Mesendoderm (in vitro differentiated cells): ENCODE data around the gene CDC16.

ENCODE experiments used
- DNase-seq: peaks from one replicate; pipeline ENCODE4 v3.0.0; 2013
- H2AK5ac ChIP-seq: 2 replicates; pipeline ENCODE4 v1.6.1; 2013; ENCODE audit warnings: low read length, inconsistent platforms
- H2BK120ac ChIP-seq: 2 replicates; pipeline ENCODE4 v1.6.1; 2013; ENCODE audit warnings: low read depth, mild to moderate bottlenecking, low read length, moderate library complexity, mixed read lengths
- H2BK15ac ChIP-seq: replicated peaks from 2 replicates; pipeline ENCODE4 v1.6.1; 2013; ENCODE audit warnings: low read depth, mild to moderate bottlenecking, moderate library complexity
- H2BK5ac ChIP-seq: 2 replicates; pipeline ENCODE4 v1.6.1; 2013; ENCODE audit warnings: low read length, inconsistent platforms
- H3K18ac ChIP-seq: 2 replicates; pipeline ENCODE4 v1.6.1; 2013; ENCODE audit warnings: mild to moderate bottlenecking, low read length, mixed read lengths
- H3K23ac ChIP-seq: one replicate; pipeline ENCODE4 v1.6.1; 2013; ENCODE audit warnings: low read length
- H3K27ac ChIP-seq: 2 replicates; pipeline ENCODE4 v1.5.1; 2013; ENCODE audit warnings: low read depth, mild to moderate bottlenecking, inconsistent platforms, low read length, moderate library complexity
- H3K27me3 ChIP-seq: 2 replicates; pipeline ENCODE4 v1.6.1; 2013; ENCODE audit warnings: low read length, control low read depth, mild to moderate bottlenecking, inconsistent platforms; ENCODE audit not compliant: insufficient read depth, poor library complexity
- H3K36me3 ChIP-seq: 2 replicates; pipeline ENCODE4 v1.6.1; 2013; ENCODE audit warnings: low read length, inconsistent platforms; ENCODE audit not compliant: control insufficient read depth, insufficient read depth
- H3K4ac ChIP-seq: one replicate; pipeline ENCODE4 v1.6.1; 2013; ENCODE audit warnings: low read depth, mild to moderate bottlenecking, low read length, moderate library complexity
- H3K4me1 ChIP-seq: 2 replicates; pipeline ENCODE4 v1.6.1; 2013; ENCODE audit warnings: low read depth, low read length, inconsistent platforms; ENCODE audit not compliant: control insufficient read depth
- H3K4me2 ChIP-seq: 2 replicates; pipeline ENCODE4 v1.6.1; 2013; ENCODE audit warnings: low read length
- H3K4me3 ChIP-seq: 2 replicates; pipeline ENCODE4 v1.5.1; 2013; ENCODE audit warnings: mild to moderate bottlenecking, low read length
- H3K56ac ChIP-seq: one replicate; pipeline ENCODE4 v1.6.1; 2013; ENCODE audit warnings: low read length
- H3K79me1 ChIP-seq: 2 replicates; pipeline ENCODE4 v1.6.1; 2013; ENCODE audit warnings: low read length, inconsistent platforms
- H3K79me2 ChIP-seq: 2 replicates; pipeline ENCODE4 v1.6.1; 2013; ENCODE audit warnings: mild to moderate bottlenecking, low read length; ENCODE audit not compliant: control insufficient read depth, insufficient read depth
- H3K9ac ChIP-seq: 2 replicates; pipeline ENCODE4 v1.6.1; 2013; ENCODE audit warnings: low read length, inconsistent platforms
- H4K5ac ChIP-seq: one replicate; pipeline ENCODE4 v1.6.1; 2013; ENCODE audit warnings: low read length
- H4K8ac ChIP-seq: one replicate; pipeline ENCODE4 v1.6.1; 2013; ENCODE audit warnings: low read depth, mild to moderate bottlenecking, control low read depth, low read length, moderate library complexity
- WGBS: extraction: QIAGEN DNeasy Blood & Tissue Kit; methylation state at CpG from one replicate; pipeline ENCODE4 v1.1.7; 2013; ENCODE audit warnings: low lambda C conversion rate, missing lambda C conversion rate; ENCODE audit not compliant: insufficient coverage; ENCODE audit errors: extremely low coverage; 5-methylcytosine and 5-hydroxymethylcytosine counted together

CDC16 gene

GRCh38 chr13:114208134-114208533 lies 26.6 kb upstream of the CDC16 start:
- WGBS: no CpG with 5 or more reads among the region's 6 CpGs

GRCh38 chr13:114211446-114212157 lies 23.1 kb upstream of the CDC16 start:
- peak overlapping the region; percentile 71 for H3K56ac ChIP-seq
- no peak overlapping the region for H2AK5ac ChIP-seq
- no peak overlapping the region for H3K4me3 ChIP-seq
- no peak overlapping the region for H2BK15ac ChIP-seq
- H3K4me1 ChIP-seq: no peaks in the 10 kb centered on the region
- H3K4ac ChIP-seq: no peak overlapping the region
- no peaks in the 10 kb centered on the region for H3K27me3 ChIP-seq
- H3K18ac ChIP-seq: no peak overlapping the region
- no peak for DNase-seq
- no peaks in the 10 kb centered on the region for H3K79me1 ChIP-seq
- no peak overlapping the region for H3K23ac ChIP-seq
- H2BK120ac ChIP-seq: no peak overlapping the region
- H3K36me3 ChIP-seq: no peaks in the 10 kb centered on the region
- no peak overlapping the region for H4K8ac ChIP-seq
- H3K27ac ChIP-seq: no peak overlapping the region
- H4K5ac ChIP-seq: no peak overlapping the region
- H3K4me2 ChIP-seq: no peak overlapping the region
- no peak overlapping the region for H2BK5ac ChIP-seq
- H3K79me2 ChIP-seq: no peaks in the 10 kb centered on the region
- WGBS: no CpG with 5 or more reads among the region's 26 CpGs
- no peak overlapping the region for H3K9ac ChIP-seq

More at GRCh38 chr13:114208134-114208533, 26.6 kb upstream of the CDC16 start:
- no peaks in the 10 kb centered on the region for H3K36me3 ChIP-seq
- no peak overlapping the region for H2BK120ac ChIP-seq
- no peak for DNase-seq
- H3K4me1 ChIP-seq: no peaks in the 10 kb centered on the region
- no peaks in the 10 kb centered on the region for H3K79me1 ChIP-seq
- H2AK5ac ChIP-seq: no peak overlapping the region
- no peak overlapping the region for H3K27ac ChIP-seq
- no peak overlapping the region for H3K9ac ChIP-seq
- H3K27me3 ChIP-seq: no peaks in the 10 kb centered on the region
- no peak overlapping the region for H2BK15ac ChIP-seq
- H3K18ac ChIP-seq: no peak overlapping the region
- H3K79me2 ChIP-seq: no peaks in the 10 kb centered on the region
- no peak overlapping the region for H3K56ac ChIP-seq
- no peak overlapping the region for H4K8ac ChIP-seq
- no peak overlapping the region for H3K4me3 ChIP-seq
- H3K23ac ChIP-seq: no peak overlapping the region
- H3K4ac ChIP-seq: no peak overlapping the region
- H3K4me2 ChIP-seq: no peak overlapping the region
- no peak overlapping the region for H4K5ac ChIP-seq
- H2BK5ac ChIP-seq: no peak overlapping the region

GRCh38 chr13:114212158-114212495 lies 22.6 kb upstream of the CDC16 start:
- H4K5ac ChIP-seq: no peak overlapping the region
- H2BK15ac ChIP-seq: no peak overlapping the region
- DNase-seq: peak; percentile 65
- no peaks in the 10 kb centered on the region for H3K79me1 ChIP-seq
- no peaks in the 10 kb centered on the region for H3K27me3 ChIP-seq
- H3K4me1 ChIP-seq: no peaks in the 10 kb centered on the region
- no peak overlapping the region for H4K8ac ChIP-seq
- H3K4me3 ChIP-seq: no peak overlapping the region
- no peak overlapping the region for H3K23ac ChIP-seq
- no peak overlapping the region for H3K18ac ChIP-seq
- no CpG with 5 or more reads among the region's 6 CpGs for WGBS
- H3K4me2 ChIP-seq: no peak overlapping the region
- no peak overlapping the region for H2BK5ac ChIP-seq
- H3K4ac ChIP-seq: no peak overlapping the region
- H3K27ac ChIP-seq: no peak overlapping the region
- H3K9ac ChIP-seq: no peak overlapping the region
- H2AK5ac ChIP-seq: no peak overlapping the region
- no peak overlapping the region for H3K56ac ChIP-seq
- no peaks in the 10 kb centered on the region for H3K36me3 ChIP-seq
- no peaks in the 10 kb centered on the region for H3K79me2 ChIP-seq
- no peak overlapping the region for H2BK120ac ChIP-seq

GRCh38 chr13:114213980-114214379 lies 20.7 kb upstream of the CDC16 start:
- H3K18ac ChIP-seq: no peak overlapping the region
- H3K79me1 ChIP-seq: no peaks in the 10 kb centered on the region
- no peak overlapping the region for H3K4me3 ChIP-seq
- H2BK5ac ChIP-seq: no peak overlapping the region
- no peak for DNase-seq
- no peak overlapping the region for H4K5ac ChIP-seq
- WGBS: no CpG with 5 or more reads among the region's 7 CpGs
- no peaks in the 10 kb centered on the region for H3K27me3 ChIP-seq
- no peak overlapping the region for H2BK120ac ChIP-seq
- H3K36me3 ChIP-seq: no peaks in the 10 kb centered on the region
- H3K9ac ChIP-seq: no peak overlapping the region
- H2BK15ac ChIP-seq: no peak overlapping the region
- no peak overlapping the region for H3K4ac ChIP-seq
- no peak overlapping the region for H4K8ac ChIP-seq
- no peak overlapping the region for H3K4me2 ChIP-seq
- H3K23ac ChIP-seq: no peak overlapping the region
- no peak overlapping the region for H2AK5ac ChIP-seq
- H3K56ac ChIP-seq: no peak overlapping the region
- no peaks in the 10 kb centered on the region for H3K79me2 ChIP-seq
- no peak overlapping the region for H3K27ac ChIP-seq
- H3K4me1 ChIP-seq: no peaks in the 10 kb centered on the region

- no CpG with 5 or more reads among the region's 3 CpGs for WGBS
- H3K4me1 ChIP-seq: no peaks in the 10 kb centered on the region
- H3K27me3 ChIP-seq: no peaks in the 10 kb centered on the region
- DNase-seq: no peak
- no peak overlapping the region for H2AK5ac ChIP-seq
- H4K8ac ChIP-seq: no peak overlapping the region
- no peak overlapping the region for H4K5ac ChIP-seq
- no peak overlapping the region for H3K23ac ChIP-seq
- no peak overlapping the region for H2BK5ac ChIP-seq
- H3K56ac ChIP-seq: no peak overlapping the region
- no peak overlapping the region for H3K18ac ChIP-seq
- no peak overlapping the region for H2BK15ac ChIP-seq
- no peak overlapping the region for H3K9ac ChIP-seq
- H3K27ac ChIP-seq: no peak overlapping the region
- H3K79me1 ChIP-seq: no peaks in the 10 kb centered on the region
- no peaks in the 10 kb centered on the region for H3K79me2 ChIP-seq
- H3K4me2 ChIP-seq: no peak overlapping the region
- no peak overlapping the region for H3K4me3 ChIP-seq
- no peak overlapping the region for H2BK120ac ChIP-seq
- no peak overlapping the region for H3K4ac ChIP-seq
- H3K36me3 ChIP-seq: no peaks in the 10 kb centered on the region
Measured at GRCh38 chr13:114219392-114219791, 15.3 kb upstream of the CDC16 start.

GRCh38 chr13:114222461-114222968 lies 12.2 kb upstream of the CDC16 start:
- Histone ChIP-seq H3K4ac (no peak overlapping the region), H3K79me2 (no peaks in the 10 kb centered on the region), H3K36me3 (no peaks in the 10 kb centered on the region), H3K4me3 (no peak overlapping the region), H2AK5ac (no peak overlapping the region), H3K56ac (no peak overlapping the region), H2BK15ac (no peak overlapping the region), H3K4me1 (no peaks in the 10 kb centered on the region), H2BK120ac (no peak overlapping the region), H3K23ac (no peak overlapping the region), H3K9ac (no peak overlapping the region), H4K8ac (no peak overlapping the region), H3K79me1 (no peaks in the 10 kb centered on the region), H3K18ac (no peak overlapping the region), H3K27ac (no peak overlapping the region), H3K27me3 (no peaks in the 10 kb centered on the region), H4K5ac (no peak overlapping the region), H2BK5ac (no peak overlapping the region), H3K4me2 (no peak overlapping the region)
- no CpG with 5 or more reads among the region's 9 CpGs for WGBS
- DNase-seq: no peak
